PFSK-1 (cell line): Measurements from ENCODE around the gene CHMP1B.

Experiments used
- POLR2AphosphoS5 ChIP-seq: IDR thresholded peaks from 2 replicates; pipeline ENCODE4 v1.6.1; 2012; ENCODE audit warnings: low read depth, mild to moderate bottlenecking, control low read depth, low read length, moderate library complexity
- TAF1 ChIP-seq: IDR thresholded peaks from 2 replicates; pipeline ENCODE4 v1.6.1; 2012; ENCODE audit warnings: low read length, control low read depth, borderline replicate concordance; ENCODE audit not compliant: insufficient read depth
- TF ChIP-seq, protein P1 (sequence below), 2 experiments: IDR thresholded peaks; 2 replicates each; pipeline versions ENCODE4 v1.6.1 to v1.8.0; 2011 to 2012; ENCODE audit warnings: low read depth in 2 of 2, low read length in 2 of 2, control low read depth in 1 of 2, inconsistent platforms in 1 of 2, mild to moderate bottlenecking in 1 of 2, moderate library complexity in 1 of 2; ENCODE audit not compliant: insufficient read depth in 1 of 2

GRCh38 chr18:11865071-11865470 is 13.9 kb downstream of the CHMP1B start:
- no peak for TF ChIP-seq POLR2AphosphoS5
- no peak for TF ChIP-seq TAF1
- TF ChIP-seq, protein P1, sequence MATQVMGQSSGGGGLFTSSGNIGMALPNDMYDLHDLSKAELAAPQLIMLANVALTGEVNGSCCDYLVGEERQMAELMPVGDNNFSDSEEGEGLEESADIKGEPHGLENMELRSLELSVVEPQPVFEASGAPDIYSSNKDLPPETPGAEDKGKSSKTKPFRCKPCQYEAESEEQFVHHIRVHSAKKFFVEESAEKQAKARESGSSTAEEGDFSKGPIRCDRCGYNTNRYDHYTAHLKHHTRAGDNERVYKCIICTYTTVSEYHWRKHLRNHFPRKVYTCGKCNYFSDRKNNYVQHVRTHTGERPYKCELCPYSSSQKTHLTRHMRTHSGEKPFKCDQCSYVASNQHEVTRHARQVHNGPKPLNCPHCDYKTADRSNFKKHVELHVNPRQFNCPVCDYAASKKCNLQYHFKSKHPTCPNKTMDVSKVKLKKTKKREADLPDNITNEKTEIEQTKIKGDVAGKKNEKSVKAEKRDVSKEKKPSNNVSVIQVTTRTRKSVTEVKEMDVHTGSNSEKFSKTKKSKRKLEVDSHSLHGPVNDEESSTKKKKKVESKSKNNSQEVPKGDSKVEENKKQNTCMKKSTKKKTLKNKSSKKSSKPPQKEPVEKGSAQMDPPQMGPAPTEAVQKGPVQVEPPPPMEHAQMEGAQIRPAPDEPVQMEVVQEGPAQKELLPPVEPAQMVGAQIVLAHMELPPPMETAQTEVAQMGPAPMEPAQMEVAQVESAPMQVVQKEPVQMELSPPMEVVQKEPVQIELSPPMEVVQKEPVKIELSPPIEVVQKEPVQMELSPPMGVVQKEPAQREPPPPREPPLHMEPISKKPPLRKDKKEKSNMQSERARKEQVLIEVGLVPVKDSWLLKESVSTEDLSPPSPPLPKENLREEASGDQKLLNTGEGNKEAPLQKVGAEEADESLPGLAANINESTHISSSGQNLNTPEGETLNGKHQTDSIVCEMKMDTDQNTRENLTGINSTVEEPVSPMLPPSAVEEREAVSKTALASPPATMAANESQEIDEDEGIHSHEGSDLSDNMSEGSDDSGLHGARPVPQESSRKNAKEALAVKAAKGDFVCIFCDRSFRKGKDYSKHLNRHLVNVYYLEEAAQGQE (IDR thresholded peaks at IDR 0.05; ENCODE audit: insufficient read depth in 1 of 2, low read depth in 2 of 2, low read length in 2 of 2): no peak
